NOMO-1 treated with DMSO at 0.1 percent for 48 hours (cell line): ENCODE measurements around the gene INPP4A.
A peak's percentile ranks its signal among the peaks of the same experiment; 100 is the strongest.

Experiments used
- DNase-seq: peaks from one replicate; lab custom pipeline; 2025; ENCODE audit not compliant: unreplicated experiment; lab: John Stamatoyannopoulos, UW

The INPP4A gene

GRCh38 chr2:98509542-98510321 lies 65.1 kb downstream of the INPP4A start:
- DNase-seq = no peak

- no peak for DNase-seq
Measured at GRCh38 chr2:98510322-98510662, 65.6 kb downstream of the INPP4A start.

GRCh38 chr2:98511981-98512380 lies 67.3 kb downstream of the INPP4A start:
- DNase-seq = no peak

DNA sequence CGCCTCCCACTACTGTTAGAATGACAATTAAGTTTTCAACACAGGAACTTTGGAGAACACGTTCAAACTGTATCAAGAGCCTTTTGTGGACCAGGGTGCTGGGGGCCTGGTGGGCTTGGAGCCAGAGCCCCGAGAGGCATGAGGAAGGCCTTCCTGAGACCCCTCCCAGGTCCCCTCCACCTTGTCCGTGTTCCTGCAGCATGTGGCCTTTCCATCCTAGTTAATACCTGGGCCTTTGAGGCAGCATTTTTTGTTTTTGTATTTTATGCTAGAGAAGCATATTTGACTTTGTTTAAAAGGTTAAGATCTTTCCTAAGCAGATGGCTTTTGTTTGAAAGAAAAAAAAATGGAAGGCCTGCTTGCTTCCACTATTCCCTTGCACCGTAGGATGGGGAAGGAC lies 68.0 kb downstream of the INPP4A start:
- no peak for DNase-seq

GRCh38 chr2:98514096-98514639 lies 69.5 kb downstream of the INPP4A start:
- no peak for DNase-seq

DNA sequence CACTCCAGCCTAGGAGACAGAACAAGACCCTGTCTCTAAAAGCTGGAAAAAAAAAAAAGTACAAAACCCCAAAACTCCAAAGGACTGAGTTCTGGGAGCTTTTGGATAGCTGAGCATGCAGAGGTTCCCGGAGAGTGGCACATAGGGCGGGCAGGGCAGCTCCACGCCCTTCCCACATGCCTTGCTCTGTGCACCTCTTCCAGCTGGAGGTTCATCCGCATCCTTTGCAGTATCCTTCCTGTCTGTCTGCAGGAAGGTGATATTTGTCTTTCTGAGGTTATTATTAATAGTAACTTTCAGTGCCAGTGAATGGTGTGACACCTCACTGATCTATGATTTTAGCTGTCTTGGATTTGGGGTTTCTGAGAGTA lies 70.2 kb downstream of the INPP4A start:
- DNase-seq = no peak

DNA sequence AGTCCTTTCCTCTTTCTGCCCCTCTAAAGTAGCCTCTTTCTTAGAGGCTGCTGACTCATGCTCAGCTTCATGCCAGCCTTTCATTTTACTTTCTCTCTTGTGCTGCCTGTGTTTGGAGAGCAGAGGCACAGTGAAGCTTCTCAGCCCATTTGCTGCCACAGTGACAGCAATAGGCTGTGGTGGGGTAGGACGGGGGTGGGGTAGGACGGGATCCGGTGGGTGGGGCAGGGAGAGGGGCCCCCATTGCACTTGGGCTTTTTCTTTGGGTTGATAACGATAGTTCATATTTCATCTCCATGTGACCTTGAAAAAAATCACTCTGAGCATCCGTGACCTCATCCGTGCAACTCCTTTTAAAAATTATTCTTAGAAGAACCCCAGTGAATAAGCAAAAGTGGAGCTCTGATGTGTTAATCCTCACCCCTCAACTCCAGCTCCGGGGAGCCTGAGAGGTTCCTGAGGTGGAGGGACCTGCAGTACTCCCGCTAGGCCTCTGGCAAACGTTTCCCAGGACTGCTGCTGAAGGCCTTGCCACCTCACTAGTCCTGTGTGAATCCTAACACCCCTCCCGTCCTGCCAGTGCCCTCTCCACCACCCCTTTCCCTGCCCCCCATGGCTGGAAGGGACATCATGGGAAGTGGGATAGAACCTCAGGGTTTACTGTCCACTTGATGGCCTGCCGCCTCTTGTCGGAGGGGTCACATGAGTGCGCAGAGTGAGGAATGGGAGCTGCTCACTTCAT lies 70.8 kb downstream of the INPP4A start:
- DNase-seq = peak; percentile 46

DNA sequence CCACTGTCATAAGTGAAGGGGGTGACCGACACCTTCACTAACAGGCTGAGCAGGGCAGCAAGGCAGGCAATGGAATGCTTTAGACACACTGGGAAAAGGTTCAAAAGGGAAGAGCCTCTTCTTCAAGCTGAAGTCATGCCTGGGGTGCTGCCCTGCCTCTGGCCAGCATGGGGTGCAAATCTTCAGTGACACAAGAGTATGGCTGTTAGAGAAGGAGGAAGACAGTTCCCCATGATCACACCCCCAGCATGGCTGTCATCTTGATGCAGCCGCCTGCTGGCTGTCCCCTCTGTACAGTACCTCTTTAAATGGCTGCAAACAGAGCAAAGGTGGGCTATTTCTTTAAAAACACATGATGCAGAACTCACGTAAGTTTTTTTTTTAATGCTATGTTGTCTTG lies 71.9 kb downstream of the INPP4A start:
- no peak for DNase-seq

DNA sequence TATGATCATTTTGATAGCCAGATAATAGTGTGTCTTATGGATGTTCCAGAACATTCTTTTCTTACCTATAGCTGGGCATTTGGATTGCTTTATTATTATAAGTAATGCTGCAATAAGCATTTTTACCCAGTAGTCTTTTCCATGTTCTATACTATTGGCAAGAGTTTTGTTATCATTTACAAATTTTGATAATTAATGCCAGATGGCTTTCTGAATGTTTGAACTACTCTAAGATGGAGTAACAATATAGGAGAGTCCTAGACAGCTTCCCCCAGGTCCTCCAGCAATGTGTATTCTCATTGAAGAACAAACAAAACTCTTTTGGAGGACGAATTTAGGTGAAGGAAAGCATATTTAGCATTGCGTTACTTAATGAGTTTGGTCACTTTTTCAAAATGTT lies 73.0 kb downstream of the INPP4A start:
- DNase-seq = no peak

GRCh38 chr2:98518101-98518500 lies 73.4 kb downstream of the INPP4A start:
- peak; percentile 44 for DNase-seq

GRCh38 chr2:98519156-98519555 lies 74.5 kb downstream of the INPP4A start:
- DNase-seq = no peak

DNA sequence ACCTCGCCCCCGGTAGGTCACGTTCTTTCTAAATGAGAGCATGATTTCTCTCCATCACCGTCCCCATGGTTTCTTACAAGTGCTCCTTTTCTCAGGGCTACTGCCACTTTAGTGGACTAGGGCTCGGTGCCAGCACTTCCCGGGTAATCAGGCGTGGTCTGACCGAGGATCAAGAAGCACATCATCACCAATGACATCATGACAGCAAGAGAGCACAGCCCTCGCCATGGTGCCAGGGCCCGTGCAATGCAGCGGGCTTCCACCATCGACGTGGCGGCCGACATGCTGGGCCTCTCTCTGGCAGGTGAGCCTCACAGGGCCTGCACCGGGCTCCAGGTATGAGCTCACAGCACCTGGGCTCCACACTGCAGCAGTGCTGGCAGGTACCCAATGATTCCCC lies 75.2 kb downstream of the INPP4A start:
- no peak for DNase-seq

DNA sequence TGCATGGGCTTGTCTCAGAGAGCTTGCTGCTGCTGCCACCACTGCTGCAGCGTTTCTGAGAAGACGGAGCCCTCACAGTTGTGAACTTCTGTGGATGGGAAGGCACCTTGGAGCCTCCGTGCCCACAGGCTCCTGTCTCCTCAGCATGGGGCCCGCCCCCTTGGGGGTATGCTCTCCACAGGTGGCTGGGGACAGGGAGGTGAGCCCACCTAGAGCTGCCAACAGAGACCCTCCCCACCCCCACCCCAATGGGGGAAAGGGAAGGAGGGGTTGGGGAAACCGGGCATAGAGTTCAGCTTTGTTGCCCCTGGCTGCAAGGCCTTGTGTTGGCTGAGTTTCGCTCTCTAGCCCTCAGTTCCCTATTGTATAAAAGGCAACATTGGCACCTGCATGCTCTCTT lies 76.1 kb downstream of the INPP4A start:
- no peak for DNase-seq

DNA sequence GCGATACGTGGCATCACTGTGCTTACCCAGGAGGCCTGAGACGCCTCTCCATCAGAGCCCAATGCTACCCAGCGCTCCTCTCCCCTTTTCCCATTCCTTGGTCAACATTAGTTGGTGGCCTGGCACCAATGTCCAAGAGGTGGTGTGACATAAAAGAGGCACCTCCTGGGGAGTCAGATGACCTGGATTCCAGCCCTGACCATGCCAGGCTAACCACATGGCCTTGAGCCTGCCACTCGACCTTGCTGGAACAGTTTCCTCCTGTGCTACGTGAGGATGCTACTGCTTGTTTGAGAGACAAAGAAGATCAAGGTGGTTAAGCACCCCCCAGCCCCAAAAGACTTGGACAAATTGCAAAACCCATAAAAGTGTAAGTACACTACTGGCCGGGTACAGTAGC lies 76.6 kb downstream of the INPP4A start:
- DNase-seq = no peak

GRCh38 chr2:98522854-98523253 lies 78.2 kb downstream of the INPP4A start:
- DNase-seq = no peak

DNA sequence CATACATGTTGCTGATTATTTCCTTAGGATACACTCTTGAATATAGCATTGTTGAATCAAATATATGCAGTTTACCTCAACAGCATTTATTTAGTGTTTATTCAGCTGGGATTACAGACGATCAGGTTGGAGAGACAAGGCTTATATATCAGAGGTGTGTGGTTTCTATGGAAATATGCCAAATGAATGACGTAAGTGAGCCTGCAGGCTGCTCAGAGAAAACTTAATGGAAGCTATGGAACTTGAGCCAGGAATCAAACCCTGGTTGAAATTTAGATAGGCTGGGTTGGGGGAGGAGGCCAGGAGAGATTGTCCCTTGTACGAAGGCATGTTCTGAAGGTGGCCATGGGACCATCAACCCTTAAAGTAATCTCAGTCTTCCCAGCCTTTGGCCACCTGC lies 79.5 kb downstream of the INPP4A start:
- no peak for DNase-seq

DNA sequence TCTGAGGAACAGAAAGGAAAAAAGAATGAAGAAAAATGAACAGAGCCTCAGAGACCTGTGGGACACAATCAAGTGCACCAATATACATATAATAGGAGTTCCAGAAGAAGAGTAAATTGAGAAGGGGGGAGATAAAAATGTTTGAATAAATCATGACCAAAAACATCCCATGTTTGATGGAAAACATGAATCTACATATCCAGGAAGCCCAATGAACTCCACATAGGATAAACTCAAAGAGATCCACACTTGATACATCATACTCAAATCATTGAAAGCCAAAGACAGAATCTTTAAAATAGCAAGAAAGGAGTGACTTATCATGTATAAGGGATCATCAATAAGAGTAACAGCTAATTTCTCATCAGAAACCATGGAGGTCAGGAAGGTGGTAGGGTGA lies 83.7 kb downstream of the INPP4A start:
- no peak for DNase-seq

GRCh38 chr2:98530114-98530513 lies 85.5 kb downstream of the INPP4A start:
- DNase-seq = no peak

DNA sequence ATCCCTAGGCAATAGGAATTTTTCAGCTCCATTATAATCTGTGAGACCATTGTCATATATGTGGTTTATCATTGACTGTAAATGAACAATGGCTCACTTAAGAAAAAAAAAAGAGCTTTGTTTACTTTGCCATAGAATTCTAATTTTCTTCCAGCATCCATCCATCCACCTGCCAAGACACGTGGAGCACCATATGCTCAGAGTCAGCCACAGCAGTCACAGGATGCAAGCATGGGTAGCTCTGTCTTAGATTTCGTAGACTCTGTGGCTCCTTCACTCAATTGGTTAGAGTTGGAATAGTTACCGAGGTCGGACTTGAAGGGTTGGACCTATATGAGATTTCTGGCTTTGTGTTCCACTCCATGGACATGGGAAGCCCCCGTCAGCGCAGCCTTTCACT lies 88.1 kb downstream of the INPP4A start:
- DNase-seq = no peak

DNA sequence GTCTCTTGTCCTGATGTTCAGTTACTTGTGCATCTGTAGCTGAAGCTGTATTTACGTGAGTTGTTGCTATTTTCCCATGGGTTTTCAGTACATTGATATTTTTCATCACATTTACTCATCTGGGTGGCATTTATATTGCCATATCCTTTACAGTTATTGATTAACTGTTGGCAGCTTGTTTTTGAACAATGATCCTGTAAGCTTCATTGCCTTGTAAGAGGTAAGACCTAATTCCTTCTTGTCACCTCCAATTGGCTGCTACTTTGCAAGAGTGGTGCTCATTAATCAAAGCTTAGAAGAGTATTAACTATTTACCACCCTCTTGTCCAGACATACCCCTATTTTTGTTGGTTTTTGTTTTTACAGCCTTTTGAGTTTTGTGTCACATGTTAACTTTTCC lies 88.9 kb downstream of the INPP4A start:
- DNase-seq = no peak

- DNase-seq = no peak
Measured at GRCh38 chr2:98534761-98535160, 90.1 kb downstream of the INPP4A start.

DNA sequence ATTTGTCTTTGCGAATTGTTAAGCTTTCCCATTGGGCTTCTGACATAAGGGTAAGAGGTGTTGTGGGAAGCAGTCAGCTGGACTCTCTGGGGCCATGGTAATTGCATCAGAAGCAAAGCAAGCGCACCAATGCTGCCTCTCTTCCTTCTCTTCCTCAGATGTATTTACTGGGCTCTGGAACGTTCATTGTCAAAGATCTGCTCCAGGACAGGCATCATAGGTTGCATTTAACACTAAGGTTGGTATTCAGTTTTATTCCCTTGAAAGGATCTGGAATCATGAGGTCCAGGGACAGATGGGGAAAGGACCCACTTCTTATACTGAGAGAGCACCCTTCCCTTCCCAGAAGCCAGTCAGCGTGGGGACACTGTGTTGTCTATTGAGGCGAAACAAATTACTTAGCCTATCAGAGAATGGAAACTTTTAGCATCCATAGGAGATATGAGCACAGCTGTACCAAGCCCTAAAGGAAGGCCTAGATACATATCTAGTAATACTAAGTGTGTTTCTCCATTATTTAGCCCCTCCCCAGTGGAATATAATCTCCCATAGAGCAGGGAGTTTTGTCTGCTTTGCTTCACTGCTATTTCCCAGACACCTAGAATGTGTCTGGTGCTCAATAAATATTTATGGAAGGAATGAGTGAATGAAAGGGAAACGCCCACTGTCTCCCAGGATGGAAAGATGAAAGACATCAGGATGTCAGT lies 91.5 kb downstream of the INPP4A start:
- no peak for DNase-seq
